CD4-positive, alpha-beta T cell treated with Interleukin-10 for 1 hour (primary cell): Measurements from ENCODE around the gene KIF18B.

Experiments
- DNase-seq: peaks from one replicate; pipeline ENCODE4 v3.0.0-alpha.2; 2020

KIF18B gene

GRCh38 chr17:44947461-44948314, at the start of gene KIF18B:
KIF18B (minus strand) TSS chr17:44947773; CDS start chr17:44936344, 11,429 bp downstream.
- DNase-seq: peak; percentile 92

- DNase-seq: no peak
Measured at GRCh38 chr17:44996304-44996703, 48.7 kb upstream of the KIF18B start.

- no peak for DNase-seq
Measured at GRCh38 chr17:44995436-44996001, 47.9 kb upstream of the KIF18B start.

GRCh38 chr17:44992242-44992939, 44.8 kb upstream of the KIF18B start:
- DNase-seq: no peak

DNA sequence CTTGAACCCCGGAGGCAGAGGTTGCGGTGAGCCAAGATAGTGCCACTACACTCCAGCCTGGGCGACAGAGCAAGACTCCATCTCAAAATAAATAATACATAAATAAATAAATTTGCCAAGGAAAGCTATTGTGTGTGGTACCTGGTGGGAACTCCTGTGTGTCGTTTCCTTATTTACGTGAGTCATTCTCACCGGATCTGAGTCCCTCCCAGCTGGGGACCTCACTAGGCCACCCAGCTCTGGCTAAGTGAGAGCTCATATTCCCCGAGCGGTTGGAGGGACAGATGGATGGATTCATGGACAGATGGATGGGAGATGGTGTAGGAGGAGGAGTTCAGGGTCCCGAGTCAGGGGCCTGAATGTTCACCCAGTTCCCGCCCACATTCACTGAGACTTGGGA, 43.4 kb upstream of the KIF18B start:
- DNase-seq: no peak

- DNase-seq: no peak
Measured at GRCh38 chr17:44989552-44990138, 42.1 kb upstream of the KIF18B start.

GRCh38 chr17:44988044-44988942, 40.7 kb upstream of the KIF18B start:
- DNase-seq: no peak

GRCh38 chr17:44983563-44983962, 36.0 kb upstream of the KIF18B start:
- DNase-seq: no peak

GRCh38 chr17:44982113-44982702, 34.6 kb upstream of the KIF18B start:
- no peak for DNase-seq

DNA sequence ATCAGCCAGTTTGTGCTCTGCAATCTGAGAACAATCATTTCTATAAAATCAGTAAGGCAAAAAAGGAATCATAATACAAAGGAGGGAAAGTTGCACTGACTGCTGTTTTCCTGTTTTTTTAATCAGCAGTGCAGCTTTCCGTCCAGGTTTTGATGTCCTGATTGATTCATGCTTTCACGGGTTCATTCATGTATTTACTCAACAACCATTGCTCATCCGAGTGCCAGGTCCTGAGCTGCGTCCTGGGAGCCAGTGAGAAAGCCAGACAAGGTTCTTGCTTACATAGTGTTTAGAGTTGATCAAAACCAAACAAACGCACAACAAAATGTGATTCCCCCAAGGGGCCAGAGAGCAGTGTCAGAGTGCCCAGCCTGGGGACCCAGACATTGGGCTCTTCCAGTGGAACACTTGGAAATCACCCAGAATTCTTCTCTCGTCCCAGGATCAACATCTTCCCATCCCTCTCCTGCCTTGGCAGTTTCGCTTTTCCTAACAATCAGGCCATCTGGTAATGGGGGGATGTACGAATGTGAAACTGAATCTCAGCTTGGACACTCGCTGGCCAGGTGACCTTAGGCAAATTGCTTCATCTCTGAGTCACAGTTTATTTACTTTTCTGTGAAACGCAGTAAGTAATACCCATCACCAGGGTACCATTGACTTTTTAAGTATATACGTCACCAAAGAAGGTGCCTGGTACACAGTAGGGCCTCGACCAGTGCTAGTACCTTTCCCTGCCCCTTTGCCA, 33.8 kb upstream of the KIF18B start:
- DNase-seq: no peak

DNA sequence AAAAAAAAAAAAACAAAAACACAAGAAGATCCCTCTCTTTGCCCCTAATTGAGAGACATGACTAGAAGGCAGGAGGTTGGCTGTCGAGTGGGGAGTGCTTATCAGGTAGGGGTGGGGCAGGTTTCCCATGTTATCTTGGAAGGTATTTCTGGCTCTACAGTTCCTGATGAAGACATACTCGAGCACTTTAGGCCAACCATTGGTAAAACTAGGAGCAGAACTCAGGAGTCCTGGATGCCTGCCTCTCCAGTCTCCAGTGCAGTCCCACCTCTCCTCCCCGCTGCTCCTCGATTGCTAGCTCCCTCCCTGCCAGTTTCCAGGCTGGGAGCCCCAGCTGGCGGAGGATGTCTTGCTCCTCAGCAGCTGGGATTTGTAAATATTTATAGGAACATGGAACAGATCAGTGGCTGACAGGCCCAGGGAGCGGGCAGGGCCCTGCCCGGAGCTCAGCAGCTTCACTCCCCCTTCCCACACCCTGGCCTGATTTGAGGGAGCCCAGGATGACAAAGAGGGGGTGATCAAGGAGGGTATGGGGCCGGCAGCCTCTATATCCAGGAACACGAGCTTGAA, 31.9 kb upstream of the KIF18B start:
- no peak for DNase-seq

- no peak for DNase-seq
Measured at GRCh38 chr17:44978807-44979206, 31.2 kb upstream of the KIF18B start.

DNA sequence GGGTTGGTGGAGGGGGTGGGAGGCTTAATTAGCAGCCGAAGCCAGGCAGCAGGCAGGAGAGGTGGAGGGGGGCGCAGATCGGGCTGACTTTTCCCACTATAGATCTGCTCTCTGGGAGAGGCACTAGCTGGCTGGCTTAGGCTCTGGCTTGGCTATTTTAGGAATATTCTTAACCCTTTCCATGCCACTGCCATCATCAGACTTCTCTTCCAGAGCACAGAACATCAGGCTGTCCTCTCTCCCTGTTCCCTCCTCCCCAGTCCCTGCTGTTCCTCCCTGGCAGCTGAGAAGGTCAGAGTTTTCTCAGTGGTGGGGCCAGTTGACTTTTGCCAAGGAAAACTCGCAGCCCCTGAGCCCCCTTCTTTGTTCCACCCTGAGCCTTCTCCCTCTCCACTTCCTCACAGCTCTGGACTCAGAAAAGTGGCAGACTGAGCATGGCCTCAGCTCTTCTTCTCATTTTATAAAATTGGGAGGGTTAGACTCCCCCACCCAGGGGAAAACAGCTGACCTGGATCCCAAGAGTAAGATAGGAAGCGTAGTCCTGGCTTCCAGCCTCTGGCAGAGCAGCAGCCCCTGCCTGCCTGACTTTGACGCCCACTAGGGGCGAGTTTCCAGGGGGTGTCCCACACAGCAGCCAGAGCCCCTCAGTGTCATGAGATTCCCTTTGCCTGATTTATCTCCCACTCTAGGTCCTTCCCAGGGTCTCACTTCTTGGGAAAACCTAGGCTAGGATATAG, 30.4 kb upstream of the KIF18B start:
- DNase-seq: no peak

DNA sequence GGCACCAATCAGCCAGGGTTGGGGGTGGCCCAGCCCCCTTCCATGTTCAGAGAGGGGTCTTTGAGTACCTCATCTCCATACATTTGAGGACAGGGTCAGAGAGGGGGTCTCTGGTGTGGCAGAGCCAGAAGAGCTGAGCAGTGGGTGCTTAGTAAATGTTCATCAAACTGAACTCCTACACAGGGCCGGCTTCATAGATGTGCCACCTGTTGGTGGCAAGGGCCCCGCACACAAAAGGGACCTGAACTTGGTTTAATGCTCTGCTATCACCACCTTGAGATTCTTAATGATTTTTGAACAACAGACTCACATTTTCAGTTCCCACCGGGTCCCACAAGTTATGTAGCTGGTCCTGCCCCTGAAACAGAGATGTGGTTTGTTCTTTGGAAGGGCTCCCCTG, 29.5 kb upstream of the KIF18B start:
- no peak for DNase-seq

- DNase-seq: no peak
Measured at GRCh38 chr17:44976206-44976605, 28.6 kb upstream of the KIF18B start.

DNA sequence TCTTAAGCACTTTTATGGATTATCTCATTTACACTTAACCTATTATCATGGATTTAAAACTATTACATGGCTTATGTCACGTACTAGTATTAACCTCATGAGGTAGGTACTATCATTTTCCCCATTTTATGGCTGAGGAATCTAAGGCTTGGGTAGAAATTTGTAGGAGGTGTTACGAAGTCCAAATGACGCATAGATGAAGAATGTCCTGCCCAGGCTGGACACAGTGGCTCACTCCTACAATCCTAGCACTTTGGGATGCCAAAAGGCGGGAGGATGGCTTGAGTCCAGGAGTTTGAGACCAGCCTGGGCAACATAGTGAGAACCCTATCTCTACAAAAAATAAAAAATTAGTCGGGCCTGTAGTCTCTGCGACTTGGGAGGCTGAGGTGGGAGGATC, 25.4 kb upstream of the KIF18B start:
- DNase-seq: no peak

- DNase-seq: no peak
Measured at GRCh38 chr17:44971776-44972483, 24.4 kb upstream of the KIF18B start.

- no peak for DNase-seq
Measured at GRCh38 chr17:44970136-44970741, 22.7 kb upstream of the KIF18B start.

GRCh38 chr17:44969144-44969780, 21.7 kb upstream of the KIF18B start:
- no peak for DNase-seq
